ENCODE results near the gene ELP4. TPM values are rescaled to one million over a fixed set of nuclear protein-coding genes. Genes with fewer than 3 reads are reported as not detected.

Gene ELP4
- total RNA-seq, 1 experiment from 2014 or later: 20.3 TPM

DNA sequence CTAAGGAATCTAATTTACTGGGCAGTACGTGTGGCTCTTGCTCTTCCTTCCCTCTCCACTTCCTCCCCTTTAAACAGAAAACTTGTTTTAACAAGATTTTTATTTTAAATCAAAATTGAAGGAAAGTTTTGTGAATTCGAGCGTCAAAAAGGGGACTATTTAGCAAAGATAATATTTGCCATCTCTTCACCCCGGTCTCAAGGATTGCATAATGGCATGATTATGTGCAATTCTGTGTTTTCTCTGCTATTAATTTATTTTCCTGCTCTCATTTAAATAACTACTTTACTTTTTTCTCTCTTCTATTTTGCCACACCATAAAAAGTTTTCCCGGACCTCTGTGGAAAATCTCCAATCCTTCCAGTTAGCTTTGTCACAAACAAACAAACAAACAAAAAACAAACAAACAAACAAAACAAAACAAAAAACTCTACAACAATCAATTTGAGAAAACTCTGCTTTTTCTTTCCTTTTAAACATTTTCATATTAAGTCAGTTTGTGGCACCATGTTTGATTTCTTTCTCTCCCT lies 311.7 kb downstream of the ELP4 start:
- no TSS peak for BruUV-seq (replicated peaks)
- H3K4me1 Mint-ChIP-seq (ENCODE audit: low read depth, unreplicated experiment): peaks cover 3% of the 10 kb centered on the region
- no peaks in the 10 kb centered on the region for H3K36me3 Mint-ChIP-seq (ENCODE audit: insufficient read depth, unreplicated experiment)
- no peaks in the 10 kb centered on the region for H3K9me3 Mint-ChIP-seq (ENCODE audit: low read depth, unreplicated experiment)
- peaks cover 86% of the 10 kb centered on the region for H3K27me3 Mint-ChIP-seq (ENCODE audit: unreplicated experiment)
- intact Hi-C loops (cut with micrococcal nuclease; ENCODE audit: unreplicated experiment): no loop called here
- no peak overlapping the region for H3K4me3 Mint-ChIP-seq (ENCODE audit: low read depth, unreplicated experiment)
- CTCF ChIA-PET: no interaction called here
- TF ChIP-seq, protein P1, sequence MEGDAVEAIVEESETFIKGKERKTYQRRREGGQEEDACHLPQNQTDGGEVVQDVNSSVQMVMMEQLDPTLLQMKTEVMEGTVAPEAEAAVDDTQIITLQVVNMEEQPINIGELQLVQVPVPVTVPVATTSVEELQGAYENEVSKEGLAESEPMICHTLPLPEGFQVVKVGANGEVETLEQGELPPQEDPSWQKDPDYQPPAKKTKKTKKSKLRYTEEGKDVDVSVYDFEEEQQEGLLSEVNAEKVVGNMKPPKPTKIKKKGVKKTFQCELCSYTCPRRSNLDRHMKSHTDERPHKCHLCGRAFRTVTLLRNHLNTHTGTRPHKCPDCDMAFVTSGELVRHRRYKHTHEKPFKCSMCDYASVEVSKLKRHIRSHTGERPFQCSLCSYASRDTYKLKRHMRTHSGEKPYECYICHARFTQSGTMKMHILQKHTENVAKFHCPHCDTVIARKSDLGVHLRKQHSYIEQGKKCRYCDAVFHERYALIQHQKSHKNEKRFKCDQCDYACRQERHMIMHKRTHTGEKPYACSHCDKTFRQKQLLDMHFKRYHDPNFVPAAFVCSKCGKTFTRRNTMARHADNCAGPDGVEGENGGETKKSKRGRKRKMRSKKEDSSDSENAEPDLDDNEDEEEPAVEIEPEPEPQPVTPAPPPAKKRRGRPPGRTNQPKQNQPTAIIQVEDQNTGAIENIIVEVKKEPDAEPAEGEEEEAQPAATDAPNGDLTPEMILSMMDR (IDR thresholded peaks at IDR 0.05; ENCODE audit: unreplicated experiment): no peak
- no peak overlapping the region for H3K27ac Mint-ChIP-seq (ENCODE audit: unreplicated experiment)
- no peak for DNase-seq

DNA sequence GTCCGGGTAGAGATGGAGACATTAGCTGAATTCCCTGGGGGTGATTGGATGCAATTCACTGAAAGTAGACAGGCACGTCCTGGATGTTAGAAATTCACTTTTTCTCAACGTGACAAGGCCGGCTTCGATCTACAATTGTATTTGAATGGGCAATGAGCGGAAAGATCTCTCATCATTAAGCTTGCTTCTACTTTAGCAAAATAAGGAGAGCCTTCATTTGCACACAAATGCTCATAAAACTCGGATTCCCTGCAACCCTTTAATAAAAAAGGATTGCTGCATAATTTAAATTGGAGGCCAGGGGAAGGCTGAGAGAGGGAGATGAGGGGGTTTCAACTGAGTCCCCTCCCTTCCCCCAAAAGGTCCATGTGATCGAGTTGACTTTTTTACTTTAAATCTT lies 312.2 kb downstream of the ELP4 start:
- H3K27me3 Mint-ChIP-seq (ENCODE audit: unreplicated experiment): peaks cover 86% of the 10 kb centered on the region
- intact Hi-C loops (cut with micrococcal nuclease; ENCODE audit: unreplicated experiment): no loop called here
- H3K36me3 Mint-ChIP-seq (ENCODE audit: insufficient read depth, unreplicated experiment): no peaks in the 10 kb centered on the region
- H3K4me3 Mint-ChIP-seq (ENCODE audit: low read depth, unreplicated experiment): no peak overlapping the region
- no TSS peak for BruUV-seq (replicated peaks)
- no peak for DNase-seq
- TF ChIP-seq, protein P1 (IDR thresholded peaks at IDR 0.05; ENCODE audit: unreplicated experiment): no peak
- CTCF ChIA-PET: no interaction called here
- no peaks in the 10 kb centered on the region for H3K4me1 Mint-ChIP-seq (ENCODE audit: low read depth, unreplicated experiment)
- H3K27ac Mint-ChIP-seq (ENCODE audit: unreplicated experiment): no peak overlapping the region
- H3K9me3 Mint-ChIP-seq (ENCODE audit: low read depth, unreplicated experiment): no peaks in the 10 kb centered on the region

DNA sequence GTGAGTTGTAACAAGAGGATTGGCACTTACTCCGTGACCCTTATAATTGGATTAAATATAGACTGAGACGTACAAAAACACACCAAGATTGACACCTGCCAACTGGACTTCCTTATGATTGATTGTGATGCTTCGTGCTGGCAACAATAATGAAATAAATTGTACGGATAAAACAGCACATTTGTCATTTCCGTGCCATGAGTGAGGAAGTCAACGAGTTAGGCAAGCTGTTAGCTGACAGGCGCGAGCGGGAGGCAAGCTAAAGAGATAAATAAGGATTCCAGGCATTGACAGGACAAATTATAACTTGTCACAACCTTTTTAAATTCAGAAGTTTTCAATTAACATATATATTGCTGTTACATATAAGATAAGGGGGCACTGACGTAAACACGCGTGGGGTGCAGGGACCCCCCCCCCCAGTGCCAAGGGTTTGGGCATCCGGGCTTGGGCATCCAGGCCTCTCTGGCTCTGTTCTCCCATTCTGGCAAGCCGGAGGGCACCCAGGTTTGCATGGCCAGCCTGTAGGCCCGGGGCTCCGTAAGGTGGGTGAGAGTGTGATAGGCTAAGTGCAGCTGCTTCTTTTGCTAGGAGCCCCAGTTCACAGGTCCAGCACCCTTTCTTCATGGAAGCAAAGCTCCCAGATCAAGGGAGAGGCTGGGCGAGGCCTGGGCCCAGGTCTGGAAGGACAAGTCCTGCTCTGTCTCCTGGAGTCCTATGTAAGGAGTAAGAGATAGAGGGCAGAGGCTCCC lies 312.8 kb downstream of the ELP4 start:
- Mint-ChIP-seq H3K27ac (ENCODE audit: unreplicated experiment) (no peak overlapping the region), H3K36me3 (ENCODE audit: insufficient read depth, unreplicated experiment) (no peaks in the 10 kb centered on the region), H3K4me3 (ENCODE audit: low read depth, unreplicated experiment) (no peak overlapping the region), H3K9me3 (ENCODE audit: low read depth, unreplicated experiment) (no peaks in the 10 kb centered on the region), H3K27me3 (ENCODE audit: unreplicated experiment) (peaks cover 86% of the 10 kb centered on the region), H3K4me1 (ENCODE audit: low read depth, unreplicated experiment) (no peaks in the 10 kb centered on the region)
- CTCF ChIA-PET: no interaction called here
- no TSS peak for BruUV-seq (replicated peaks)
- intact Hi-C loops (cut with micrococcal nuclease; ENCODE audit: unreplicated experiment): no loop called here
- DNase-seq: no peak
- TF ChIP-seq, protein P1 (IDR thresholded peaks at IDR 0.05; ENCODE audit: unreplicated experiment): no peak

DNA sequence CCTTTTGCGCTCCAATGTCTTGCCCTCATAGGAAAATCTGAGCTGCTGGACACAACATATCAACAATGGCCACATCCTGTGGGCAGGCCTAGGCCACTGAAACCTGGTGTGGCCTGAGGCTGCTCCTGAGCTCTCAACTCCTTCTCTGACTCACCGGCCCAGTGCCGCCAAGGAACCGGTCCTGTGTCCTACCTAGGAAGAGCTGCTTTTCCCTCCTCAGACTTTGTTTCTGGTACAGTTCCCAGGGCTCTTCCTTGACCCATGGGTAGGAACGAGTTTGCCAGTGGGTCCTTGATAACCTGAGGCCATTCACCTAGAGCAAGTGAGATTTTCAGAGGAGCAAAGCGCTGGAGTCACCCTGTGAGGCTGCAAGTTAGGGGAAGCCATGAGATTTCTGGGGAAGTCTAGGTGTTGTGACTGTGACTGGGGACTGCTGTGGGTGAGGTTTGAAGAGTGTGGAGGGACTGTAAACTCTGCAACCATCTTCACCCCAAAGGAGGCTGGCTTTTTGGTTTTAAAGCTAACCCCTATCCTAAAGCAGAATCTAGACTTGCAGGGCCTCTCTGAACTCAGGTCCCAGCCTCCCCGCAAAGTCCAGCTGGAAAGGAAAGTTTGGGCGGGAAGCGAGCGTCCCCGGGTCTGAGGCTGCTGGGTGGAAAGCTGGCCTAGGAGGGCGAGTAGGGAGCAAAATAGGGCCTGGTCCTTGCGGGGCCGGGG lies 313.5 kb downstream of the ELP4 start:
- CTCF ChIA-PET: no interaction called here
- no peak for DNase-seq
- BruUV-seq (replicated peaks): no TSS peak
- H3K27ac Mint-ChIP-seq (ENCODE audit: unreplicated experiment): no peak overlapping the region
- H3K27me3 Mint-ChIP-seq (ENCODE audit: unreplicated experiment): peaks cover 86% of the 10 kb centered on the region
- H3K9me3 Mint-ChIP-seq (ENCODE audit: low read depth, unreplicated experiment): no peaks in the 10 kb centered on the region
- no peaks in the 10 kb centered on the region for H3K36me3 Mint-ChIP-seq (ENCODE audit: insufficient read depth, unreplicated experiment)
- H3K4me1 Mint-ChIP-seq (ENCODE audit: low read depth, unreplicated experiment): no peaks in the 10 kb centered on the region
- intact Hi-C loops (cut with micrococcal nuclease; ENCODE audit: unreplicated experiment): no loop called here
- no peak overlapping the region for H3K4me3 Mint-ChIP-seq (ENCODE audit: low read depth, unreplicated experiment)
- TF ChIP-seq, protein P1 (IDR thresholded peaks at IDR 0.05; ENCODE audit: unreplicated experiment): no peak
